H1 (cell line): ENCODE measurements around the gene KIF3B. TPM values are rescaled to one million over a fixed set of nuclear protein-coding genes. Genes with fewer than 3 reads are reported as not detected.

Source experiments
- CTCF ChIA-PET: fragments of 300-600 bp; sonication (Branson Sonifier 250); formaldehyde crosslinking; loops from one replicate; lab custom pipeline; 2021; ENCODE audit not compliant: partially characterized antibody; lab: Charles Lee
- POLR2A ChIA-PET: fragments of 300-600 bp; sonication (Branson Sonifier 250); formaldehyde crosslinking; loops from one replicate; lab custom pipeline; 2021; ENCODE audit warnings: inconsistent platforms; ENCODE audit not compliant: partially characterized antibody; lab: Charles Lee
- DNase-seq, 2 experiments: peaks; one replicate each; pipeline versions ENCODE4 v3.0.0 to v3.0.0-alpha.2; 2010 to 2022; ENCODE audit warnings: low spot score in 2 of 2, low read depth in 1 of 2, mixed read lengths in 1 of 2
- FAIRE-seq: peaks from 2 replicates; lab custom pipeline; 2011; peaks lifted over from hg19 to GRCh38; lab: Jason Lieb, UNC
- H2AFZ ChIP-seq: 2 replicates; pipeline ENCODE4 v1.8.1; 2012; ENCODE audit warnings: low read length, inconsistent platforms
- H2AK5ac ChIP-seq: 2 replicates; pipeline ENCODE4 v1.6.1; 2013; ENCODE audit warnings: low read depth, low read length
- H2BK120ac ChIP-seq: replicated peaks from 2 replicates; pipeline ENCODE3; 2013; ENCODE audit warnings: low read depth, low read length, inconsistent platforms
- H2BK12ac ChIP-seq: 2 replicates; pipeline ENCODE4 v1.6.1; 2013; ENCODE audit warnings: low read depth, low read length
- H2BK15ac ChIP-seq: 2 replicates; pipeline ENCODE4 v1.6.1; 2013; ENCODE audit warnings: low read length
- H2BK20ac ChIP-seq: 2 replicates; pipeline ENCODE4 v1.6.1; 2013; ENCODE audit warnings: low read length
- H2BK5ac ChIP-seq: 2 replicates; pipeline ENCODE4 v1.6.1; 2013; ENCODE audit warnings: low read depth, low read length
- H3K14ac ChIP-seq: 2 replicates; pipeline ENCODE4 v1.6.1; 2013; ENCODE audit warnings: inconsistent platforms; ENCODE audit not compliant: insufficient read length
- H3K18ac ChIP-seq: 2 replicates; pipeline ENCODE4 v1.6.1; 2013; ENCODE audit warnings: low read length; ENCODE audit errors: extremely low read depth
- H3K23ac ChIP-seq: 2 replicates; pipeline ENCODE4 v1.6.1; 2013; ENCODE audit warnings: inconsistent platforms; ENCODE audit not compliant: insufficient read length
- H3K23me2 ChIP-seq: 2 replicates; pipeline ENCODE4 v1.6.1; 2013; ENCODE audit warnings: low read depth, low read length
- H3K27ac ChIP-seq: 2 replicates; pipeline ENCODE4 v1.6.1; 2011; ENCODE audit warnings: low read depth, low read length, inconsistent platforms
- H3K27me3 ChIP-seq, 4 experiments: replicated peaks in 1 of 4; 1 replicate in 1 of 4; 2 replicates in 3 of 4; pipeline versions ENCODE4 v1.6.1 to v1.8.1; 2011 to 2013; ENCODE audit warnings: low read length in 3 of 4, mild to moderate bottlenecking in 3 of 4, inconsistent platforms in 2 of 4, mixed read lengths in 2 of 4, moderate library complexity in 1 of 4; ENCODE audit not compliant: control insufficient read depth in 3 of 4, insufficient read depth in 3 of 4; ENCODE audit errors: extremely low read depth in 1 of 4
- H3K36me3 ChIP-seq, 4 experiments: 2 replicates each; pipeline versions ENCODE4 v1.6.1 to v1.8.1; 2011 to 2013; ENCODE audit warnings: mild to moderate bottlenecking in 4 of 4, low read length in 3 of 4, moderate library complexity in 2 of 4, control low read depth in 1 of 4, inconsistent platforms in 1 of 4; ENCODE audit not compliant: insufficient read depth in 4 of 4, control insufficient read depth in 2 of 4
- H3K4ac ChIP-seq: replicated peaks from 2 replicates; pipeline ENCODE3; 2013; ENCODE audit warnings: low read length, low read depth, mixed read lengths, inconsistent platforms; ENCODE audit not compliant: insufficient read length
- H3K4me1 ChIP-seq, 4 experiments: replicated peaks in 1 of 4; 1 replicate in 1 of 4; 2 replicates in 3 of 4; pipeline versions ENCODE4 v1.6.1 to v1.8.1; 2011 to 2013; ENCODE audit warnings: low read length in 3 of 4, inconsistent platforms in 2 of 4, mixed read lengths in 1 of 4; ENCODE audit not compliant: insufficient read depth in 4 of 4, control insufficient read depth in 3 of 4
- H3K4me2 ChIP-seq, 2 experiments: 2 replicates each; pipeline versions ENCODE4 v1.6.1 to v1.8.1; 2011 to 2013; ENCODE audit warnings: low read depth in 2 of 2, low read length in 2 of 2, control low read depth in 1 of 2, inconsistent platforms in 1 of 2, mild to moderate bottlenecking in 1 of 2; ENCODE audit not compliant: insufficient read depth in 1 of 2
- H3K4me3 ChIP-seq, 4 experiments: fragments of 200-600, 300-600 bp in 1 of 4; sonication (generic), shearing (Covaris generic), sonication (Bioruptor Twin) in 1 of 4; 2 replicates each; pipeline versions ENCODE4 v1.5.1 to v1.8.1; 2011 to 2016; ENCODE audit warnings: low read length in 4 of 4, low read depth in 3 of 4, control low read depth in 2 of 4, inconsistent platforms in 2 of 4, mild to moderate bottlenecking in 2 of 4, mixed read lengths in 1 of 4, moderate library complexity in 1 of 4; ENCODE audit not compliant: insufficient read depth in 2 of 4; ENCODE audit errors: extremely low read depth in 1 of 4
- H3K56ac ChIP-seq: replicated peaks from 2 replicates; pipeline ENCODE3; 2013; ENCODE audit warnings: low read depth, mild to moderate bottlenecking, mixed read lengths, low read length, inconsistent platforms; ENCODE audit not compliant: insufficient read length
- H3K79me1 ChIP-seq: 2 replicates; pipeline ENCODE4 v1.6.1; 2013; ENCODE audit warnings: low read depth, low read length, control low read depth
- H3K79me2 ChIP-seq, 2 experiments: 2 replicates each; pipeline versions ENCODE4 v1.6.1 to v1.8.1; 2012 to 2013; ENCODE audit warnings: low read length in 2 of 2, mild to moderate bottlenecking in 2 of 2, inconsistent platforms in 1 of 2; ENCODE audit not compliant: insufficient read depth in 2 of 2, control insufficient read depth in 1 of 2
- H3K9ac ChIP-seq, 4 experiments: replicated peaks in 1 of 4; 1 replicate in 1 of 4; 2 replicates in 3 of 4; pipeline versions ENCODE4 v1.6.1 to v1.8.1; 2011 to 2013; ENCODE audit warnings: low read depth in 3 of 4, low read length in 3 of 4, control low read depth in 2 of 4, mild to moderate bottlenecking in 2 of 4, moderate library complexity in 2 of 4, inconsistent platforms in 1 of 4; ENCODE audit errors: extremely low read depth in 1 of 4
- H3K9me3 ChIP-seq, 2 experiments: 2 replicates each; pipeline versions ENCODE4 v1.6.1 to v1.8.1; 2012 to 2013; ENCODE audit warnings: mild to moderate bottlenecking in 2 of 2, moderate library complexity in 2 of 2, control low read depth in 1 of 2, inconsistent platforms in 1 of 2, low read depth in 1 of 2, low read length in 1 of 2, mixed read lengths in 1 of 2; ENCODE audit not compliant: insufficient read depth in 2 of 2
- H4K20me1 ChIP-seq, 2 experiments: replicated peaks in 1 of 2; 2 replicates each; pipeline versions ENCODE3 to v1.8.1; 2011 to 2013; ENCODE audit warnings: inconsistent platforms in 2 of 2, low read length in 2 of 2, mild to moderate bottlenecking in 1 of 2; ENCODE audit not compliant: insufficient read depth in 2 of 2, control insufficient read depth in 1 of 2
- H4K5ac ChIP-seq: 2 replicates; pipeline ENCODE4 v1.6.1; 2013; ENCODE audit warnings: low read length, low read depth, mixed read lengths, inconsistent platforms; ENCODE audit not compliant: insufficient read length
- H4K8ac ChIP-seq: 2 replicates; pipeline ENCODE4 v1.8.0; 2013; ENCODE audit warnings: mild to moderate bottlenecking, moderate library complexity, low read length, inconsistent platforms; ENCODE audit not compliant: insufficient read depth; ENCODE audit errors: extremely low read depth
- H4K91ac ChIP-seq: replicated peaks from 2 replicates; pipeline ENCODE3; 2013; ENCODE audit warnings: low read length, mixed read lengths, inconsistent platforms; ENCODE audit not compliant: insufficient read length
- BACH1 ChIP-seq: IDR thresholded peaks from 2 replicates; pipeline ENCODE4 v1.6.1; 2012; ENCODE audit warnings: low read length, improper control_type of control experiment
- CTCF ChIP-seq, 3 experiments: IDR thresholded peaks; 1 replicate in 2 of 3; 2 replicates in 1 of 3; pipeline versions ENCODE4 v1.5.1 to v1.6.1; 2011; ENCODE audit warnings: low read length in 3 of 3, mild to moderate bottlenecking in 3 of 3, inconsistent platforms in 2 of 3, low read depth in 1 of 3, moderate library complexity in 1 of 3; ENCODE audit not compliant: insufficient read depth in 1 of 3; ENCODE audit errors: control extremely low read depth in 1 of 3
- EGR1 ChIP-seq: IDR thresholded peaks from 2 replicates; pipeline ENCODE4 v1.6.1; 2011; ENCODE audit warnings: low read depth, low read length, borderline replicate concordance
- GTF2F1 ChIP-seq: IDR thresholded peaks from 2 replicates; pipeline ENCODE4 v1.6.1; 2012; ENCODE audit warnings: low read depth, low read length, improper control_type of control experiment, borderline replicate concordance
- KDM5A ChIP-seq: fragments of 200-600 bp; IDR thresholded peaks from 2 replicates; pipeline ENCODE4 v1.7.1; 2012; ENCODE audit warnings: mild to moderate bottlenecking, low read length, inconsistent platforms, mixed read lengths
- POLR2A ChIP-seq, 2 experiments: IDR thresholded peaks; 1 replicate in 1 of 2; 2 replicates in 1 of 2; pipeline ENCODE4 v1.6.1; 2011; ENCODE audit warnings: low read depth in 2 of 2, low read length in 2 of 2, mild to moderate bottlenecking in 2 of 2; ENCODE audit errors: control extremely low read depth in 1 of 2
- RAD21 ChIP-seq, 2 experiments: IDR thresholded peaks in 1 of 2; conservative IDR thresholded peaks in 1 of 2; 2 replicates each; pipeline ENCODE4 v1.6.1; 2011; ENCODE audit warnings: low read depth in 2 of 2, low read length in 2 of 2, improper control_type of control experiment in 1 of 2, inconsistent platforms in 1 of 2, mild to moderate bottlenecking in 1 of 2, moderate library complexity in 1 of 2
- RBBP5 ChIP-seq: IDR thresholded peaks from 2 replicates; pipeline ENCODE4 v1.7.1; 2012; ENCODE audit warnings: low read depth, mild to moderate bottlenecking, inconsistent platforms, low read length, moderate library complexity, borderline replicate concordance
- RNF2 ChIP-seq: fragments of 200-900, 300-1000 bp; sonication (generic); IDR thresholded peaks from 2 replicates; pipeline ENCODE4 v1.7.1; 2016; ENCODE audit warnings: borderline replicate concordance, low read depth, mild to moderate bottlenecking, antibody characterized with exemption, low read length; ENCODE audit not compliant: poor library complexity, severe bottlenecking; ENCODE audit errors: missing control alignments
- RXRA ChIP-seq: IDR thresholded peaks from 2 replicates; pipeline ENCODE4 v1.6.1; 2011; ENCODE audit warnings: low read depth, mild to moderate bottlenecking, low read length, moderate library complexity; ENCODE audit not compliant: insufficient read depth
- SIRT6 ChIP-seq: IDR thresholded peaks from one replicate; pipeline ENCODE4 v1.7.1; 2012; ENCODE audit warnings: low read length, inconsistent platforms
- SUZ12 ChIP-seq: fragments of 200-600 bp; sonication (generic); IDR thresholded peaks from 2 replicates; pipeline ENCODE4 v1.6.1; 2012; ENCODE audit warnings: mild to moderate bottlenecking, inconsistent platforms, low read length, moderate library complexity, mixed read lengths
- WGBS, 2 experiments: shearing (Covaris generic) in 1 of 2; methylation state at CpG; one replicate each; pipeline versions ENCODE4 v1.1.6 to v1.1.7; 2013 to 2015; ENCODE audit warnings: low lambda C conversion rate in 2 of 2, mixed read lengths in 2 of 2, inconsistent platforms in 1 of 2, low coverage in 1 of 2, missing lambda C conversion rate in 1 of 2; ENCODE audit not compliant: insufficient replicate concordance in 2 of 2, insufficient coverage in 1 of 2, insufficient read length in 1 of 2; ENCODE audit errors: extremely low coverage in 1 of 2, missing lambda C conversion rate in 1 of 2; 5-methylcytosine and 5-hydroxymethylcytosine counted together
- polyA plus RNA-seq, 7 experiments: library from polyadenylated mRNA; depleted of rRNA in 3 of 7; stranded (reverse) in 5 of 7; unstranded in 2 of 7; fragments of >200 nt in 5 of 7; fragments of 200-250 nt in 2 of 7; gene quantifications; 1 replicate in 5 of 7; 2 replicates in 1 of 7; 4 replicates in 1 of 7; pipeline versions ENCODE4 v1.2.1 to v1.2.3, GENCODE V29; 2011 to 2013; ENCODE audit warnings: missing spikeins in 2 of 7, mixed read lengths in 2 of 7
- total RNA-seq: library from RNA; stranded (reverse); fragmentation: NEBNext Ultra II Directional; extraction: Animal tissue kit (Norgen Biotek cat#: 25700); gene quantifications from 2 replicates; pipeline ENCODE4 v1.2.1, GENCODE V29; 2021

The KIF3B gene
- total and polyA plus RNA-seq, 2 of the 8 experiments (the other 6 are each of a cell fraction or from before 2014, with no cell fraction given), result 10.1 to 22.4 TPM

DNA sequence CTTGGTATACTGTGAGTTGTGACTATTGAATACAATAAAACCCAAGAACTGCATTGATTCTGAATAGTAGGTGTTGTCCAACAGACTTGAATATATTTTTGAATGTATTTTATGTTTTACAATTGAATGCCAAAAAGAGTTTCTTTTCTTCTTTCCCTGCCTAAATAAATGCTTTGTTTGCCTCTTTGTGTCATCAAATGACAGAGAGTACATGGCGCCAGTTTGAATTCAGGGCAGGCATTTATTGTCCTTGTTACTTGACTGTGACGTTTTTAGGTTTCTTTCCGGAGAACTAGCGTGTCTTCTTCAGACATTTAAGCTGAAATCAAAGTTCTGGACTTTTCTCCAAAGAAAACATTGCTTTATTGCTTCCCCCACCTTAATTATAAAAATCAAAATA lies 16.6 kb downstream of the KIF3B start:
- no peak overlapping the region for H3K23ac ChIP-seq
- H3K23me2 ChIP-seq, result no peaks in the 10 kb centered on the region
- H2BK5ac ChIP-seq, result no peak overlapping the region
- 0 out of 7 replicates have a peak, but pooled peaks cover 0 to 2% (median 0%) of the 10 kb centered on the region in 4 experiments for H3K4me1 ChIP-seq
- ChIA-PET POLR2A (no interaction called here), CTCF (no interaction called here)
- H3K27me3 ChIP-seq, result no peaks in the 10 kb centered on the region
- H3K27ac ChIP-seq, result no peak overlapping the region
- no peak overlapping the region for H3K4me3 ChIP-seq
- peaks cover 0 to 8% of the 10 kb centered on the region in 2 experiments for H4K20me1 ChIP-seq
- no peak overlapping the region for H4K8ac ChIP-seq
- H3K18ac ChIP-seq, result no peak overlapping the region
- H3K79me2 ChIP-seq, result no peaks in the 10 kb centered on the region
- no peak overlapping the region for H3K14ac ChIP-seq
- DNase-seq, result no peak
- H4K91ac ChIP-seq, result no peak overlapping the region
- H2BK120ac ChIP-seq, result no peak overlapping the region
- H4K5ac ChIP-seq, result no peak overlapping the region
- no peak overlapping the region for H3K56ac ChIP-seq
- H3K36me3 ChIP-seq, result no peaks in the 10 kb centered on the region
- H3K4ac ChIP-seq, result no peak overlapping the region
- H3K9me3 ChIP-seq, result no peaks in the 10 kb centered on the region
- no peak for FAIRE-seq
- H2BK15ac ChIP-seq, result no peak overlapping the region
- H3K9ac ChIP-seq, result no peak overlapping the region
- no peak overlapping the region for H2AK5ac ChIP-seq
- H3K79me1 ChIP-seq, result no peaks in the 10 kb centered on the region; the same call in none of the 2 replicates
- WGBS, 2 experiments, result 73% methylated on average over 4 of the region's 4 CpGs; no CpG with 5 or more reads in 1 of the 2 experiments
- H2AFZ ChIP-seq, result no peak overlapping the region
- H2BK20ac ChIP-seq, result no peak overlapping the region
- H3K4me2 ChIP-seq, result no peak overlapping the region
- H2BK12ac ChIP-seq, result no peak overlapping the region
- TF ChIP-seq GTF2F1 (no peak), KDM5A (no peak), BACH1 (no peak), RNF2 (no peak), RXRA (no peak), POLR2A (IDR thresholded peaks at IDR 0.05; ENCODE audit: control extremely low read depth in 1 of 2, low read depth in 2 of 2, low read length in 2 of 2) (no peak), EGR1 (no peak), SIRT6 (no peak), SUZ12 (no peak), CTCF (IDR thresholded peaks at IDR 0.05; ENCODE audit: control extremely low read depth in 1 of 3, insufficient read depth in 1 of 3, low read depth in 1 of 3, low read length in 3 of 3) (no peak), RBBP5 (no peak), RAD21 (IDR thresholded peaks at IDR 0.05 in 1 of 2, conservative IDR thresholded peaks at IDR 0.05 in 1 of 2; ENCODE audit: low read depth in 2 of 2, low read length in 2 of 2) (no peak)
